Measurements from ENCODE around the gene USP3. TPM values are rescaled to one million over a fixed set of nuclear protein-coding genes. Genes with fewer than 3 reads are reported as not detected.
A peak's percentile ranks its signal among the peaks of the same experiment; 100 is the strongest.

USP3 gene
- total RNA-seq, 4 donors from 2014 or later, result 56.1 to 93.0 (median 73.7) TPM

DNA sequence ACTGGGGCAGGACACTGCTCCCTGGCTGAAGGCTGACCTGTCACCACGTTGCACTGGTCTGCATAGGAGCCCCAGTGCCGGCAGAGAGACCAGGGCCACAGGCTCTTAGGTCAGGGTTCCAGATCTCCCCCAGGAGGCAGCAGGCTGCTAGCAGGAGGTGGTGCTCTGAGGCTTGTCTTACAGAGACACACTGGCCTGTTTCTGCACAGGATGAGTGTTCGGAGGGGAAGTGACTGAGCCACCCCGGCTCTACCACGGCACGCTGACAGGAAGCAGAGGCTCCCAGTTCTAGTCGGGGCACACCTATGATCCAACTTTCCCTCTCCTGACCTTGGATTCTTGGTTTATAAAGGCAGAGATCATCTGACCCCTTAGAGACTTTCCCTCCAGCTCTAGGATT, 101.4 kb downstream of the USP3 start:
- Histone ChIP-seq H3K9me3 (no peaks in the 10 kb centered on the region), H3K36me3 (peaks cover 0 to 13% (median 3%) of the 10 kb centered on the region in 4 donors), H3K27ac (peak overlapping the region in 3 of 4 donors; percentile 0 to 30 (median 15)), H3K4me3 (no peak overlapping the region), H3K4me1 (peaks cover 7 to 37% (median 19%) of the 10 kb centered on the region in 4 donors), H3K27me3 (no peaks in the 10 kb centered on the region)
- in situ Hi-C loops (cut with MboI; ENCODE audit: low pct_ligation_motif_present in 1 of 4, low pct_unique_long_range_greater_than_20kb in 1 of 4, low sequenced_read_pairs in 3 of 4) (loop anchor here in 2 of 4 donors (10.0 to 25.0 kb wide), 2 partner anchors 111 to 456 kb away; no protein-coding TSS in a partner anchor), intact Hi-C loops (cut with DNase I; ENCODE audit: low total_unique reads) (no loop called here)
- TF ChIP-seq EP300 (IDR thresholded peaks at IDR 0.05; ENCODE audit: low read depth), result no peak
- TF ChIP-seq, protein P1, sequence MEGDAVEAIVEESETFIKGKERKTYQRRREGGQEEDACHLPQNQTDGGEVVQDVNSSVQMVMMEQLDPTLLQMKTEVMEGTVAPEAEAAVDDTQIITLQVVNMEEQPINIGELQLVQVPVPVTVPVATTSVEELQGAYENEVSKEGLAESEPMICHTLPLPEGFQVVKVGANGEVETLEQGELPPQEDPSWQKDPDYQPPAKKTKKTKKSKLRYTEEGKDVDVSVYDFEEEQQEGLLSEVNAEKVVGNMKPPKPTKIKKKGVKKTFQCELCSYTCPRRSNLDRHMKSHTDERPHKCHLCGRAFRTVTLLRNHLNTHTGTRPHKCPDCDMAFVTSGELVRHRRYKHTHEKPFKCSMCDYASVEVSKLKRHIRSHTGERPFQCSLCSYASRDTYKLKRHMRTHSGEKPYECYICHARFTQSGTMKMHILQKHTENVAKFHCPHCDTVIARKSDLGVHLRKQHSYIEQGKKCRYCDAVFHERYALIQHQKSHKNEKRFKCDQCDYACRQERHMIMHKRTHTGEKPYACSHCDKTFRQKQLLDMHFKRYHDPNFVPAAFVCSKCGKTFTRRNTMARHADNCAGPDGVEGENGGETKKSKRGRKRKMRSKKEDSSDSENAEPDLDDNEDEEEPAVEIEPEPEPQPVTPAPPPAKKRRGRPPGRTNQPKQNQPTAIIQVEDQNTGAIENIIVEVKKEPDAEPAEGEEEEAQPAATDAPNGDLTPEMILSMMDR (IDR thresholded peaks at IDR 0.05), result no peak
- no peak for TF ChIP-seq POLR2AphosphoS5 (IDR thresholded peaks at IDR 0.05)
- TF ChIP-seq POLR2A (IDR thresholded peaks at IDR 0.05), result no peak
- WGBS, 2 donors (ENCODE audit: low coverage in 1 of 2), result 64% methylated on average over 7 of the region's 7 CpGs; no CpG with 5 or more reads in 1 of the 2 donors
- peak; percentile 34 for DNase-seq

DNA sequence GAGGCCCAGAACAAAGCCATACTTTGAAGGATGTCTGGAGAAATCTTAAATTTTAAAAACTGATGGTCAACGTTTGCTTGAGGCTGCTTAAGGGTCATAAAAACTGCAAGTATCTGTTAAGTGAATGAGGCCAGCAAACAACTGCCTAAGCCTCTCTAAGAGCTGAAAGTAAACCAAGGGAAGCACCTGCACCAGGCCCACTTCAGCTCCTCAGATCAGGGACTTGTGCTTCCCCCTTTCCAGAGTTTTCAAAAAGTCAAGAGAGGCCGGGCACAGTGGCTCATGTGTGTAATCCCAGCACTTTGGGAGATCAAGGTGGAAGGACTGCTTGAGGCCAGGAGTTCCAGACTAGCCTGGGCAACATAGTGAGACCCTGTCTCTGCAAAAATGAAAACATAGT, 101.9 kb downstream of the USP3 start:
- peaks cover 0 to 14% (median 3%) of the 10 kb centered on the region in 4 donors for H3K36me3 ChIP-seq
- H3K9me3 ChIP-seq, result no peaks in the 10 kb centered on the region
- H3K4me1 ChIP-seq, result peaks cover 12 to 42% (median 23%) of the 10 kb centered on the region in 4 donors
- intact Hi-C loops (cut with DNase I; ENCODE audit: low total_unique reads), result no loop called here
- peak overlapping the region in 2 of 4 donors; percentile 0 to 30 for H3K27ac ChIP-seq
- DNase-seq, result no peak
- no peak overlapping the region for H3K4me3 ChIP-seq
- 20 to 46% methylated on average over 1 to 2 of the region's 2 CpGs for WGBS, 2 donors (ENCODE audit: low coverage in 1 of 2)
- TF ChIP-seq POLR2A (IDR thresholded peaks at IDR 0.05), result no peak
- in situ Hi-C loops (cut with MboI; ENCODE audit: low pct_ligation_motif_present in 1 of 4, low pct_unique_long_range_greater_than_20kb in 1 of 4, low sequenced_read_pairs in 3 of 4), result loop anchor here in 2 of 4 donors (10.0 to 25.0 kb wide), 2 partner anchors 112 to 456 kb away; no protein-coding TSS in a partner anchor
- no peaks in the 10 kb centered on the region for H3K27me3 ChIP-seq

GRCh38 chr15:63608989-63609388, 104.6 kb downstream of the USP3 start:
- 96 to 97% methylated on average over 7 to 15 of the region's 15 CpGs for WGBS, 2 donors (ENCODE audit: low coverage in 1 of 2)

DNA sequence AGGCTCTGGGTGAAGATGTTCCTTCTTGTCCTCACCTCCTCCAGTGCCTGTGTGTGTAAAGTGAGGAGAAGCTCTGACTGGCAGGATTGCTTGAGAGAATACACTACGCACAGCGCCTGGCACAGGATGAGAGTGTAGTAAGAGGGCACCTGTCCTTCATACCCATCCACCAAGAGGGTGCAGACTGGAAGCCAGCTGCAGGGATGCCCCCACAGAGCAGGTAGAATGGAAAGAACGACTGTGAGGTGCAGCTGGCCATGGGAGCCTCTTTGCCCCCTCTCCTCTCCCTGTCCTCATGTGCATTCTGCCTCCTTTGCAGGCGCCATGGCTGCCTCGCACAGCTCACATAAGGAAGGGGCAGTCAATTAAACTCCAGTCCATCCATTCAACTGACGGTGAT, 105.1 kb downstream of the USP3 start:
- H3K27me3 ChIP-seq, result no peaks in the 10 kb centered on the region
- peaks cover 0 to 17% (median 7%) of the 10 kb centered on the region in 4 donors for H3K36me3 ChIP-seq
- intact Hi-C loops (cut with DNase I; ENCODE audit: low total_unique reads) (no loop called here), in situ Hi-C loops (cut with MboI; ENCODE audit: low pct_ligation_motif_present in 1 of 4, low pct_unique_long_range_greater_than_20kb in 1 of 4, low sequenced_read_pairs in 3 of 4) (loop anchor here in 2 of 4 donors (10.0 to 25.0 kb wide), 2 partner anchors 115 to 453 kb away; no protein-coding TSS in a partner anchor)
- peaks cover 18 to 45% (median 27%) of the 10 kb centered on the region in 4 donors for H3K4me1 ChIP-seq
- WGBS, 2 donors (ENCODE audit: low coverage in 1 of 2), result 86% methylated on average over 6 of the region's 6 CpGs; no CpG with 5 or more reads in 1 of the 2 donors
- H3K4me3 ChIP-seq, result no peak overlapping the region
- no peak for DNase-seq
- H3K9me3 ChIP-seq, result no peaks in the 10 kb centered on the region
- TF ChIP-seq EP300 (IDR thresholded peaks at IDR 0.05; ENCODE audit: low read depth) (no peak), POLR2AphosphoS5 (IDR thresholded peaks at IDR 0.05) (no peak), POLR2A (IDR thresholded peaks at IDR 0.05) (no peak)
- TF ChIP-seq, protein P1 (IDR thresholded peaks at IDR 0.05), result no peak
- H3K27ac ChIP-seq, result peak overlapping the region; percentile 73 to 82 (median 78)

More at GRCh38 chr15:63608989-63609388, 104.6 kb downstream of the USP3 start:
- Histone ChIP-seq H3K27ac (peak overlapping the region in 2 of 4 donors; percentile 75 to 82), H3K36me3 (peaks cover 0 to 17% (median 7%) of the 10 kb centered on the region in 4 donors), H3K9me3 (no peaks in the 10 kb centered on the region), H3K4me1 (peaks cover 18 to 43% (median 27%) of the 10 kb centered on the region in 4 donors), H3K27me3 (no peaks in the 10 kb centered on the region), H3K4me3 (no peak overlapping the region)
- TF ChIP-seq, protein P1 (IDR thresholded peaks at IDR 0.05), result no peak
- TF ChIP-seq POLR2A (IDR thresholded peaks at IDR 0.05), result no peak
- TF ChIP-seq POLR2AphosphoS5 (IDR thresholded peaks at IDR 0.05), result no peak
- TF ChIP-seq EP300 (IDR thresholded peaks at IDR 0.05; ENCODE audit: low read depth), result no peak
- in situ Hi-C loops (cut with MboI; ENCODE audit: low pct_ligation_motif_present in 1 of 4, low pct_unique_long_range_greater_than_20kb in 1 of 4, low sequenced_read_pairs in 3 of 4) (loop anchor here in 2 of 4 donors (10.0 to 25.0 kb wide), 2 partner anchors 114 to 453 kb away; no protein-coding TSS in a partner anchor), intact Hi-C loops (cut with DNase I; ENCODE audit: low total_unique reads) (no loop called here)
- no peak for DNase-seq

Data from transverse colon (tissue), 4 donors.